Hepatocyte (in vitro differentiated cells): Measurements from ENCODE around the gene CARS1.

Experiments
- EZH2 ChIP-seq: fragments of 200-600 bp; sonication (generic); IDR thresholded peaks from 2 replicates; pipeline ENCODE4 v1.6.1; 2016; ENCODE audit warnings: antibody characterized with exemption, mild to moderate bottlenecking, borderline replicate concordance
- EZH2phosphoT487 ChIP-seq: fragments of 200-600 bp; sonication (generic); IDR thresholded peaks from one replicate; pipeline ENCODE4 v1.6.1; 2018; ENCODE audit warnings: antibody characterized with exemption, mild to moderate bottlenecking, low read depth, moderate library complexity; ENCODE audit not compliant: unreplicated experiment, severe bottlenecking
- TF ChIP-seq, protein P1 (sequence below): fragments of 200-600 bp; sonication (generic); IDR thresholded peaks from 2 replicates; pipeline ENCODE4 v1.5.1; 2016; ENCODE audit warnings: antibody characterized with exemption, mild to moderate bottlenecking; ENCODE audit not compliant: poor library complexity

- TF ChIP-seq, protein P1, sequence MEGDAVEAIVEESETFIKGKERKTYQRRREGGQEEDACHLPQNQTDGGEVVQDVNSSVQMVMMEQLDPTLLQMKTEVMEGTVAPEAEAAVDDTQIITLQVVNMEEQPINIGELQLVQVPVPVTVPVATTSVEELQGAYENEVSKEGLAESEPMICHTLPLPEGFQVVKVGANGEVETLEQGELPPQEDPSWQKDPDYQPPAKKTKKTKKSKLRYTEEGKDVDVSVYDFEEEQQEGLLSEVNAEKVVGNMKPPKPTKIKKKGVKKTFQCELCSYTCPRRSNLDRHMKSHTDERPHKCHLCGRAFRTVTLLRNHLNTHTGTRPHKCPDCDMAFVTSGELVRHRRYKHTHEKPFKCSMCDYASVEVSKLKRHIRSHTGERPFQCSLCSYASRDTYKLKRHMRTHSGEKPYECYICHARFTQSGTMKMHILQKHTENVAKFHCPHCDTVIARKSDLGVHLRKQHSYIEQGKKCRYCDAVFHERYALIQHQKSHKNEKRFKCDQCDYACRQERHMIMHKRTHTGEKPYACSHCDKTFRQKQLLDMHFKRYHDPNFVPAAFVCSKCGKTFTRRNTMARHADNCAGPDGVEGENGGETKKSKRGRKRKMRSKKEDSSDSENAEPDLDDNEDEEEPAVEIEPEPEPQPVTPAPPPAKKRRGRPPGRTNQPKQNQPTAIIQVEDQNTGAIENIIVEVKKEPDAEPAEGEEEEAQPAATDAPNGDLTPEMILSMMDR, result no peak
- no peak for TF ChIP-seq EZH2
- TF ChIP-seq EZH2phosphoT487, result no peak
Observed at GRCh38 chr11:3052109-3052479, 5.1 kb downstream of the CARS1 start.
